GM18507 (cell line): ENCODE results near the gene ARHGAP21.
"Not testable (repeated sequence)": the region's sequence is repeated elsewhere in the genome, so short reads cannot be mapped to it uniquely, and the experiment has no call there.

ENCODE experiments used
- DNase-seq: peaks from one replicate; pipeline ENCODE4 v3.0.0; 2011; ENCODE audit warnings: low read depth; ENCODE audit not compliant: insufficient read length; ENCODE audit errors: extremely low spot score
- FAIRE-seq: peaks from 2 replicates; lab custom pipeline; 2011; peaks lifted over from hg19 to GRCh38; lab: Jason Lieb, UNC

ARHGAP21 gene

GRCh38 chr10:24650669-24651391 lies 72.9 kb downstream of the ARHGAP21 start:
- DNase-seq (no peak), FAIRE-seq (peak; percentile 12)

- DNase-seq = no peak
- FAIRE-seq = peak; percentile 62
Measured at GRCh38 chr10:24645784-24646183, 77.9 kb downstream of the ARHGAP21 start.

GRCh38 chr10:24645022-24645421 lies 78.7 kb downstream of the ARHGAP21 start:
- peak; percentile 60 for FAIRE-seq
- DNase-seq = no peak

- DNase-seq (no peak), FAIRE-seq (no peak)
Measured at GRCh38 chr10:24643679-24644209, 79.9 kb downstream of the ARHGAP21 start.

- FAIRE-seq (peak; percentile 94), DNase-seq (no peak)
Measured at GRCh38 chr10:24642921-24643678, 80.6 kb downstream of the ARHGAP21 start.

GRCh38 chr10:24639124-24639523 lies 84.6 kb downstream of the ARHGAP21 start:
- no peak for FAIRE-seq

GRCh38 chr10:24625778-24626177 lies 97.9 kb downstream of the ARHGAP21 start:
- no peak for DNase-seq
- no peak for FAIRE-seq

More at GRCh38 chr10:24639124-24639523, 84.6 kb downstream of the ARHGAP21 start:
- DNase-seq = no peak

- FAIRE-seq = no peak
- no peak for DNase-seq
Measured at GRCh38 chr10:24623383-24623782, 100.3 kb downstream of the ARHGAP21 start.

GRCh38 chr10:24622781-24623301 lies 100.8 kb downstream of the ARHGAP21 start:
- no peak for DNase-seq

GRCh38 chr10:24621035-24621795 lies 102.5 kb downstream of the ARHGAP21 start:
- not testable (repeated sequence) for FAIRE-seq, DNase-seq

More at GRCh38 chr10:24622781-24623301, 100.8 kb downstream of the ARHGAP21 start:
- no peak for FAIRE-seq

GRCh38 chr10:24619994-24620310 lies 103.7 kb downstream of the ARHGAP21 start:
- not testable (repeated sequence) for FAIRE-seq, DNase-seq

GRCh38 chr10:24619291-24619993 lies 104.2 kb downstream of the ARHGAP21 start:
- DNase-seq, FAIRE-seq: not testable (repeated sequence)

- no peak for DNase-seq
- no peak for FAIRE-seq
Measured at GRCh38 chr10:24618401-24618800, 105.3 kb downstream of the ARHGAP21 start.

GRCh38 chr10:24617771-24618396 lies 105.8 kb downstream of the ARHGAP21 start:
- FAIRE-seq = no peak
- DNase-seq = no peak

- DNase-seq (no peak), FAIRE-seq (no peak)
Measured at GRCh38 chr10:24616536-24616935, 107.2 kb downstream of the ARHGAP21 start.

GRCh38 chr10:24606021-24606420 lies 117.7 kb downstream of the ARHGAP21 start:
- DNase-seq = no peak
- FAIRE-seq = no peak

GRCh38 chr10:24605141-24605540 lies 118.5 kb downstream of the ARHGAP21 start:
- FAIRE-seq (no peak), DNase-seq (no peak)

- FAIRE-seq = no peak
- DNase-seq = no peak
Measured at GRCh38 chr10:24603333-24603732, 120.4 kb downstream of the ARHGAP21 start.

GRCh38 chr10:24597961-24598360 lies 125.7 kb downstream of the ARHGAP21 start:
- FAIRE-seq (no peak), DNase-seq (no peak)
